Measurements from ENCODE around the gene PCARE.

GRCh38 chr2:29052807-29053206 is 21.5 kb downstream of the PCARE start:
- TF ChIP-seq CTCF (IDR thresholded peaks at IDR 0.05) = no peak
- TF ChIP-seq POLR2A (IDR thresholded peaks at IDR 0.05) = no peak
- TF ChIP-seq POLR2AphosphoS5 (IDR thresholded peaks at IDR 0.05) = no peak

All from prostate gland (tissue), 2 donors.